ENCODE data around the gene EAPP.
"Not testable (repeated sequence)": the region's sequence is repeated elsewhere in the genome, so short reads cannot be mapped to it uniquely, and the experiment has no call there.

Gene EAPP

GRCh38 chr14:34539407-34540180 is at the start of gene EAPP:
TSS of gene EAPP (minus strand) at chr14:34539701. CDS start at chr14:34539628, 73 bp downstream.
- DNase-seq, result peak; percentile 93

GRCh38 chr14:34583525-34583924 is 44.0 kb upstream of the EAPP start:
- no peak for DNase-seq

- DNase-seq, result no peak
Observed at GRCh38 chr14:34582117-34582680, 42.7 kb upstream of the EAPP start.

GRCh38 chr14:34580381-34580780 is 40.9 kb upstream of the EAPP start:
- DNase-seq, result no peak

- DNase-seq, result no peak
Observed at GRCh38 chr14:34571771-34572170, 32.3 kb upstream of the EAPP start.

GRCh38 chr14:34569750-34570149 is 30.2 kb upstream of the EAPP start:
- no peak for DNase-seq

- no peak for DNase-seq
Observed at GRCh38 chr14:34568803-34569202, 29.3 kb upstream of the EAPP start.

- DNase-seq, result no peak
Observed at GRCh38 chr14:34562776-34563150, 23.3 kb upstream of the EAPP start.

GRCh38 chr14:34562037-34562775 is 22.7 kb upstream of the EAPP start:
- DNase-seq, result not testable (repeated sequence)

GRCh38 chr14:34556498-34556829 is 17.0 kb upstream of the EAPP start:
- not testable (repeated sequence) for DNase-seq

GRCh38 chr14:34555583-34556497 is 16.3 kb upstream of the EAPP start:
- not testable (repeated sequence) for DNase-seq

- no peak for DNase-seq
Observed at GRCh38 chr14:34554540-34555250, 15.2 kb upstream of the EAPP start.

- DNase-seq, result not testable (repeated sequence)
Observed at GRCh38 chr14:34549276-34549966, 9.9 kb upstream of the EAPP start.

- no peak for DNase-seq
Observed at GRCh38 chr14:34548472-34548981, 9.0 kb upstream of the EAPP start.

GRCh38 chr14:34547136-34547520 is 7.6 kb upstream of the EAPP start:
- not testable (repeated sequence) for DNase-seq

- not testable (repeated sequence) for DNase-seq
Observed at GRCh38 chr14:34546272-34547135, 7.0 kb upstream of the EAPP start.

- DNase-seq, result not testable (repeated sequence)
Observed at GRCh38 chr14:34540181-34541059, 919 bp upstream of the EAPP start.

- DNase-seq, result no peak
Observed at GRCh38 chr14:34538871-34539406, 562 bp downstream of the EAPP start.

- DNase-seq, result not testable (repeated sequence)
Observed at GRCh38 chr14:34538096-34538495, 1.4 kb downstream of the EAPP start.

Data from activated naive CD4-positive, alpha-beta T cell treated with anti-CD3 and anti-CD28 coated beads, Interleukin-2, amount 50 U/mL, for 16 hours (primary cell).